IMR-90 (cell line): Measurements from ENCODE around the gene BCAS3.

ENCODE experiments used
- MAZ ChIP-seq: IDR thresholded peaks from 2 replicates; pipeline ENCODE4 v1.6.1; 2012; ENCODE audit warnings: low read depth, mild to moderate bottlenecking, low read length, improper control_type of control experiment, moderate library complexity, borderline replicate concordance
- MXI1 ChIP-seq: IDR thresholded peaks from 2 replicates; pipeline ENCODE4 v1.6.1; 2012; ENCODE audit warnings: low read depth, mild to moderate bottlenecking, low read length, moderate library complexity, borderline replicate concordance
- NFE2L2 ChIP-seq: fragments of 150-350 bp; IDR thresholded peaks from 2 replicates; pipeline ENCODE4 v1.6.1; 2016; ENCODE audit warnings: low read depth, mild to moderate bottlenecking, low read length
- POLR2A ChIP-seq: IDR thresholded peaks from 2 replicates; pipeline ENCODE4 v1.6.1; 2012; ENCODE audit warnings: mild to moderate bottlenecking, low read depth, low read length
- RFX5 ChIP-seq: IDR thresholded peaks from 2 replicates; pipeline ENCODE4 v1.8.0; 2012; ENCODE audit warnings: low read depth, mild to moderate bottlenecking, low read length, moderate library complexity
- SMC3 ChIP-seq: fragments of 150-350 bp; IDR thresholded peaks from 2 replicates; pipeline ENCODE4 v1.6.1; 2016; ENCODE audit warnings: low read depth, mild to moderate bottlenecking, antibody characterized with exemption, low read length, moderate library complexity
- TF ChIP-seq, protein P1 (sequence below): conservative IDR thresholded peaks from 2 replicates; pipeline ENCODE4 v1.5.1; 2012; ENCODE audit warnings: mild to moderate bottlenecking, low read depth, low read length, improper control_type of control experiment
- TF ChIP-seq, protein P2 (sequence below): fragments of 150-350 bp; IDR thresholded peaks from 2 replicates; pipeline ENCODE4 v1.6.1; 2017; ENCODE audit warnings: mild to moderate bottlenecking, antibody characterized with exemption, low read length, low read depth

DNA sequence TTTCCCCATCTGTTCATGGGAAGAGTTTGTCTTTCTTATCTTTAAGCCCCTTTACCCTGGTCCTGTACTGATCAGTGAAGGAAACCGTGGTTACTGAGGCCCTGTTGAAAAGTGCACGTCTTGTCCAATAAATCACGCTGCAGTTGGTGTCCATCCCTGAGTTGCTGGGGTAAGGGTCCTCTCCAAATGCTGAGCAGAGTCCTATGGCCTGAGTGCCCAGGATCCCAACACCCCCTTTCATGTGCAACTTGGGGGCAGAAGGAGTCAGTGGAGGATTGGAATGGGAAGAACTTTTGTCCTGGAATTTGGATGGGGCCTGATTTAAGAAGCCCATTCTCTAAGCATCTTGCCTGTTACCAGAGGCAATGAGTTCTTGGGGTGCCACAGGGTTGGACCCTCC is 715.0 kb downstream of the BCAS3 start:
- TF ChIP-seq POLR2A (no peak), MXI1 (no peak), SMC3 (no peak), MAZ (no peak), NFE2L2 (no peak), RFX5 (no peak)
- TF ChIP-seq, protein P1, sequence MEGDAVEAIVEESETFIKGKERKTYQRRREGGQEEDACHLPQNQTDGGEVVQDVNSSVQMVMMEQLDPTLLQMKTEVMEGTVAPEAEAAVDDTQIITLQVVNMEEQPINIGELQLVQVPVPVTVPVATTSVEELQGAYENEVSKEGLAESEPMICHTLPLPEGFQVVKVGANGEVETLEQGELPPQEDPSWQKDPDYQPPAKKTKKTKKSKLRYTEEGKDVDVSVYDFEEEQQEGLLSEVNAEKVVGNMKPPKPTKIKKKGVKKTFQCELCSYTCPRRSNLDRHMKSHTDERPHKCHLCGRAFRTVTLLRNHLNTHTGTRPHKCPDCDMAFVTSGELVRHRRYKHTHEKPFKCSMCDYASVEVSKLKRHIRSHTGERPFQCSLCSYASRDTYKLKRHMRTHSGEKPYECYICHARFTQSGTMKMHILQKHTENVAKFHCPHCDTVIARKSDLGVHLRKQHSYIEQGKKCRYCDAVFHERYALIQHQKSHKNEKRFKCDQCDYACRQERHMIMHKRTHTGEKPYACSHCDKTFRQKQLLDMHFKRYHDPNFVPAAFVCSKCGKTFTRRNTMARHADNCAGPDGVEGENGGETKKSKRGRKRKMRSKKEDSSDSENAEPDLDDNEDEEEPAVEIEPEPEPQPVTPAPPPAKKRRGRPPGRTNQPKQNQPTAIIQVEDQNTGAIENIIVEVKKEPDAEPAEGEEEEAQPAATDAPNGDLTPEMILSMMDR, result no peak
- TF ChIP-seq, protein P2, sequence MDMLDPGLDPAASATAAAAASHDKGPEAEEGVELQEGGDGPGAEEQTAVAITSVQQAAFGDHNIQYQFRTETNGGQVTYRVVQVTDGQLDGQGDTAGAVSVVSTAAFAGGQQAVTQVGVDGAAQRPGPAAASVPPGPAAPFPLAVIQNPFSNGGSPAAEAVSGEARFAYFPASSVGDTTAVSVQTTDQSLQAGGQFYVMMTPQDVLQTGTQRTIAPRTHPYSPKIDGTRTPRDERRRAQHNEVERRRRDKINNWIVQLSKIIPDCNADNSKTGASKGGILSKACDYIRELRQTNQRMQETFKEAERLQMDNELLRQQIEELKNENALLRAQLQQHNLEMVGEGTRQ, result no peak
